Stimulated activated CD8-positive, alpha-beta memory T cell treated with anti-CD3 and anti-CD28 coated beads, Interleukin-2, amount 100 ng/mL, for 1 hour (primary cell): ENCODE data around the gene A4GNT.
"Not testable (repeated sequence)": the region's sequence is repeated elsewhere in the genome, so short reads cannot be mapped to it uniquely, and the experiment has no call there.

Experiments
- DNase-seq, 2 donors: peaks; one replicate each; pipeline ENCODE4 v3.0.0-alpha.2; 2020; ENCODE audit warnings: low read depth in 2 of 2

A4GNT gene

GRCh38 chr3:138132239-138132638, at the start of gene A4GNT:
A4GNT (minus strand) TSS chr3:138132390; CDS start chr3:138131256, 1,134 bp downstream.
- no peak for DNase-seq

- DNase-seq, result no peak
Observed at GRCh38 chr3:138180375-138181029, 48.3 kb upstream of the A4GNT start.

GRCh38 chr3:138174421-138175131, 42.4 kb upstream of the A4GNT start, which contains the start of gene DBR1:
DBR1 (minus strand) TSS chr3:138174921; CDS start chr3:138174795, 126 bp downstream.
- peak; percentile 29 to 40 for DNase-seq

- DNase-seq, result no peak
Observed at GRCh38 chr3:138173769-138174420, 41.7 kb upstream of the A4GNT start.

GRCh38 chr3:138172625-138173024, 40.4 kb upstream of the A4GNT start:
- DNase-seq, result no peak

- DNase-seq, result no peak
Observed at GRCh38 chr3:138165061-138165460, 32.9 kb upstream of the A4GNT start.

GRCh38 chr3:138157743-138158142, 25.6 kb upstream of the A4GNT start:
- no peak for DNase-seq

- no peak for DNase-seq
Observed at GRCh38 chr3:138154534-138154933, 22.3 kb upstream of the A4GNT start.

GRCh38 chr3:138148503-138148902, 16.3 kb upstream of the A4GNT start:
- DNase-seq, result no peak

GRCh38 chr3:138142181-138142580, 10.0 kb upstream of the A4GNT start:
- DNase-seq, result not testable (repeated sequence)

- DNase-seq, result no peak
Observed at GRCh38 chr3:138140940-138141339, 8.8 kb upstream of the A4GNT start.

GRCh38 chr3:138139691-138140090, 7.5 kb upstream of the A4GNT start:
- no peak for DNase-seq

GRCh38 chr3:138137861-138138260, 5.7 kb upstream of the A4GNT start:
- no peak for DNase-seq

- no peak for DNase-seq
Observed at GRCh38 chr3:138136201-138136600, 4.0 kb upstream of the A4GNT start.

GRCh38 chr3:138135833-138136194, 3.6 kb upstream of the A4GNT start:
- DNase-seq, result no peak

- DNase-seq, result no peak
Observed at GRCh38 chr3:138135146-138135832, 3.1 kb upstream of the A4GNT start.

- DNase-seq, result no peak
Observed at GRCh38 chr3:138127636-138128365, 4.4 kb downstream of the A4GNT start.

GRCh38 chr3:138125548-138126221, 6.5 kb downstream of the A4GNT start:
- DNase-seq, result no peak

- DNase-seq, result no peak
Observed at GRCh38 chr3:138124706-138125355, 7.4 kb downstream of the A4GNT start.

- no peak for DNase-seq
Observed at GRCh38 chr3:138124188-138124587, 8.0 kb downstream of the A4GNT start.

GRCh38 chr3:138119423-138119766, 12.8 kb downstream of the A4GNT start:
- no peak for DNase-seq
